NCI-H1417 treated with DMSO at 0.1 percent for 48 hours (cell line): Measurements from ENCODE around the gene MAPK7.

Experiments
- DNase-seq: peaks from one replicate; lab custom pipeline; 2025; lab: John Stamatoyannopoulos, UW

MAPK7 gene

GRCh38 chr17:19378416-19379360 is at the start of gene MAPK7:
Gene MAPK7 (plus strand): TSS chr17:19378498. CDS start chr17:19378901, 403 bp downstream.
- no peak for DNase-seq

- no peak for DNase-seq
Measured at GRCh38 chr17:19329136-19329535, 49.2 kb upstream of the MAPK7 start.

GRCh38 chr17:19329839-19330238 is 48.5 kb upstream of the MAPK7 start:
- DNase-seq: no peak

- DNase-seq: no peak
Measured at GRCh38 chr17:19330271-19330670, 48.0 kb upstream of the MAPK7 start.

GRCh38 chr17:19331134-19331533 is 47.2 kb upstream of the MAPK7 start:
- no peak for DNase-seq

- no peak for DNase-seq
Measured at GRCh38 chr17:19331543-19332245, 46.6 kb upstream of the MAPK7 start.

- no peak for DNase-seq
Measured at GRCh38 chr17:19332371-19333131, 45.7 kb upstream of the MAPK7 start.

GRCh38 chr17:19333132-19333440 is 45.2 kb upstream of the MAPK7 start:
- DNase-seq: no peak

GRCh38 chr17:19333736-19334290 is 44.5 kb upstream of the MAPK7 start:
- no peak for DNase-seq

GRCh38 chr17:19334331-19334730 is 44.0 kb upstream of the MAPK7 start:
- no peak for DNase-seq

GRCh38 chr17:19335951-19336631 is 42.2 kb upstream of the MAPK7 start:
- no peak for DNase-seq

- DNase-seq: no peak
Measured at GRCh38 chr17:19336938-19337711, 41.2 kb upstream of the MAPK7 start.

GRCh38 chr17:19337712-19338023 is 40.6 kb upstream of the MAPK7 start:
- no peak for DNase-seq

- DNase-seq: no peak
Measured at GRCh38 chr17:19338031-19338990, 40.0 kb upstream of the MAPK7 start.

GRCh38 chr17:19339341-19339815 is 38.9 kb upstream of the MAPK7 start:
- no peak for DNase-seq

GRCh38 chr17:19341211-19341631 is 37.1 kb upstream of the MAPK7 start:
- DNase-seq: no peak

GRCh38 chr17:19341641-19342610 is 36.4 kb upstream of the MAPK7 start:
- no peak for DNase-seq

GRCh38 chr17:19342611-19343255 is 35.6 kb upstream of the MAPK7 start:
- DNase-seq: no peak
